Measurements from ENCODE around the gene TSEN54.

Gene TSEN54

GRCh38 chr17:75552425-75553294 lies 36.3 kb downstream of the TSEN54 start:
- Histone ChIP-seq H3K4me3 (ENCODE audit: low read depth in 1 of 2, low read length in 2 of 2) (no peak overlapping the region), H3K4me1 (ENCODE audit: control insufficient read depth in 1 of 2, insufficient read depth in 2 of 2, low read length in 2 of 2) (peaks cover 0 to 19% of the 10 kb centered on the region in 2 donors)

GRCh38 chr17:75553295-75554110 lies 37.2 kb downstream of the TSEN54 start:
- Histone ChIP-seq H3K4me1 (ENCODE audit: control insufficient read depth in 1 of 2, insufficient read depth in 2 of 2, low read length in 2 of 2) (peaks cover 0 to 19% of the 10 kb centered on the region in 2 donors), H3K4me3 (ENCODE audit: low read depth in 1 of 2, low read length in 2 of 2) (no peak overlapping the region), H3K36me3 (ENCODE audit: control insufficient read depth in 1 of 2, insufficient read depth in 2 of 2, low read length in 2 of 2) (no peaks in the 10 kb centered on the region), H3K27me3 (ENCODE audit: low read depth, low read length) (no peaks in the 10 kb centered on the region), H3K9me3 (ENCODE audit: control insufficient read depth in 1 of 2, low read length in 2 of 2) (no peaks in the 10 kb centered on the region), H3K27ac (ENCODE audit: low read length) (no peak overlapping the region)

More at GRCh38 chr17:75552425-75553294, 36.3 kb downstream of the TSEN54 start:
- H3K36me3 ChIP-seq (ENCODE audit: control insufficient read depth in 1 of 2, insufficient read depth in 2 of 2, low read length in 2 of 2) = no peaks in the 10 kb centered on the region
- H3K27me3 ChIP-seq (ENCODE audit: low read depth, low read length) = no peaks in the 10 kb centered on the region
- no peaks in the 10 kb centered on the region for H3K9me3 ChIP-seq (ENCODE audit: control insufficient read depth in 1 of 2, low read length in 2 of 2)
- H3K27ac ChIP-seq (ENCODE audit: low read length) = no peak overlapping the region

- Histone ChIP-seq H3K4me3 (ENCODE audit: low read depth in 1 of 2, low read length in 2 of 2) (no peak overlapping the region), H3K36me3 (ENCODE audit: control insufficient read depth in 1 of 2, insufficient read depth in 2 of 2, low read length in 2 of 2) (no peaks in the 10 kb centered on the region), H3K9me3 (ENCODE audit: control insufficient read depth in 1 of 2, low read length in 2 of 2) (no peaks in the 10 kb centered on the region), H3K4me1 (ENCODE audit: control insufficient read depth in 1 of 2, insufficient read depth in 2 of 2, low read length in 2 of 2) (peaks cover 0 to 19% of the 10 kb centered on the region in 2 donors), H3K27me3 (ENCODE audit: low read depth, low read length) (no peaks in the 10 kb centered on the region), H3K27ac (ENCODE audit: low read length) (no peak overlapping the region)
These were observed 39.4 kb downstream of the TSEN54 start for GRCh38 chr17:75555679-75556153.

- Histone ChIP-seq H3K4me1 (ENCODE audit: control insufficient read depth in 1 of 2, insufficient read depth in 2 of 2, low read length in 2 of 2) (peaks cover 0 to 17% of the 10 kb centered on the region in 2 donors), H3K27ac (ENCODE audit: low read length) (peak overlapping the region; percentile 21), H3K27me3 (ENCODE audit: low read depth, low read length) (no peaks in the 10 kb centered on the region), H3K36me3 (ENCODE audit: control insufficient read depth in 1 of 2, insufficient read depth in 2 of 2, low read length in 2 of 2) (no peaks in the 10 kb centered on the region), H3K9me3 (ENCODE audit: control insufficient read depth in 1 of 2, low read length in 2 of 2) (no peaks in the 10 kb centered on the region), H3K4me3 (ENCODE audit: low read depth in 1 of 2, low read length in 2 of 2) (no peak overlapping the region)
These were observed 40.9 kb downstream of the TSEN54 start for GRCh38 chr17:75557075-75557851.

- no peaks in the 10 kb centered on the region for H3K27me3 ChIP-seq (ENCODE audit: low read depth, low read length)
- H3K27ac ChIP-seq (ENCODE audit: low read length) = no peak overlapping the region
- H3K4me3 ChIP-seq (ENCODE audit: low read depth in 1 of 2, low read length in 2 of 2) = no peak overlapping the region
- peaks cover 0 to 9% of the 10 kb centered on the region in 2 donors for H3K4me1 ChIP-seq (ENCODE audit: control insufficient read depth in 1 of 2, insufficient read depth in 2 of 2, low read length in 2 of 2)
- no peaks in the 10 kb centered on the region for H3K36me3 ChIP-seq (ENCODE audit: control insufficient read depth in 1 of 2, insufficient read depth in 2 of 2, low read length in 2 of 2)
- H3K9me3 ChIP-seq (ENCODE audit: control insufficient read depth in 1 of 2, low read length in 2 of 2) = no peaks in the 10 kb centered on the region
These were observed 41.7 kb downstream of the TSEN54 start for GRCh38 chr17:75557852-75558665.

- H3K9me3 ChIP-seq (ENCODE audit: control insufficient read depth in 1 of 2, low read length in 2 of 2) = no peaks in the 10 kb centered on the region
- H3K4me3 ChIP-seq (ENCODE audit: low read depth in 1 of 2, low read length in 2 of 2) = no peak overlapping the region
- H3K27me3 ChIP-seq (ENCODE audit: low read depth, low read length) = no peaks in the 10 kb centered on the region
- H3K36me3 ChIP-seq (ENCODE audit: control insufficient read depth in 1 of 2, insufficient read depth in 2 of 2, low read length in 2 of 2) = no peaks in the 10 kb centered on the region
- H3K27ac ChIP-seq (ENCODE audit: low read length) = no peak overlapping the region
- peaks cover 0 to 5% of the 10 kb centered on the region in 2 donors for H3K4me1 ChIP-seq (ENCODE audit: control insufficient read depth in 1 of 2, insufficient read depth in 2 of 2, low read length in 2 of 2)
These were observed 42.6 kb downstream of the TSEN54 start for GRCh38 chr17:75558666-75559530.

- H3K27ac ChIP-seq (ENCODE audit: low read length) = no peak overlapping the region
- no peaks in the 10 kb centered on the region for H3K27me3 ChIP-seq (ENCODE audit: low read depth, low read length)
- no peaks in the 10 kb centered on the region for H3K9me3 ChIP-seq (ENCODE audit: control insufficient read depth in 1 of 2, low read length in 2 of 2)
- H3K4me1 ChIP-seq (ENCODE audit: control insufficient read depth in 1 of 2, insufficient read depth in 2 of 2, low read length in 2 of 2) = peaks cover 0 to 5% of the 10 kb centered on the region in 2 donors
- H3K36me3 ChIP-seq (ENCODE audit: control insufficient read depth in 1 of 2, insufficient read depth in 2 of 2, low read length in 2 of 2) = no peaks in the 10 kb centered on the region
- H3K4me3 ChIP-seq (ENCODE audit: low read depth in 1 of 2, low read length in 2 of 2) = no peak overlapping the region
These were observed 43.7 kb downstream of the TSEN54 start for GRCh38 chr17:75559958-75560533.

- Histone ChIP-seq H3K9me3 (ENCODE audit: control insufficient read depth in 1 of 2, low read length in 2 of 2) (no peaks in the 10 kb centered on the region), H3K27ac (ENCODE audit: low read length) (no peak overlapping the region), H3K27me3 (ENCODE audit: low read depth, low read length) (no peaks in the 10 kb centered on the region), H3K36me3 (ENCODE audit: control insufficient read depth in 1 of 2, insufficient read depth in 2 of 2, low read length in 2 of 2) (no peaks in the 10 kb centered on the region), H3K4me3 (ENCODE audit: low read depth in 1 of 2, low read length in 2 of 2) (no peak overlapping the region), H3K4me1 (ENCODE audit: control insufficient read depth in 1 of 2, insufficient read depth in 2 of 2, low read length in 2 of 2) (peaks cover 0 to 4% of the 10 kb centered on the region in 2 donors)
These were observed 45.7 kb downstream of the TSEN54 start for GRCh38 chr17:75561927-75562603.

GRCh38 chr17:75563063-75563758 lies 46.9 kb downstream of the TSEN54 start:
- Histone ChIP-seq H3K9me3 (ENCODE audit: control insufficient read depth in 1 of 2, low read length in 2 of 2) (no peaks in the 10 kb centered on the region), H3K27me3 (ENCODE audit: low read depth, low read length) (no peaks in the 10 kb centered on the region), H3K4me3 (ENCODE audit: low read depth in 1 of 2, low read length in 2 of 2) (no peak overlapping the region), H3K36me3 (ENCODE audit: control insufficient read depth in 1 of 2, insufficient read depth in 2 of 2, low read length in 2 of 2) (no peaks in the 10 kb centered on the region), H3K27ac (ENCODE audit: low read length) (no peak overlapping the region), H3K4me1 (ENCODE audit: control insufficient read depth in 1 of 2, insufficient read depth in 2 of 2, low read length in 2 of 2) (no peaks in the 10 kb centered on the region)
